ENCODE results near the gene C1orf87.

The C1orf87 gene

DNA sequence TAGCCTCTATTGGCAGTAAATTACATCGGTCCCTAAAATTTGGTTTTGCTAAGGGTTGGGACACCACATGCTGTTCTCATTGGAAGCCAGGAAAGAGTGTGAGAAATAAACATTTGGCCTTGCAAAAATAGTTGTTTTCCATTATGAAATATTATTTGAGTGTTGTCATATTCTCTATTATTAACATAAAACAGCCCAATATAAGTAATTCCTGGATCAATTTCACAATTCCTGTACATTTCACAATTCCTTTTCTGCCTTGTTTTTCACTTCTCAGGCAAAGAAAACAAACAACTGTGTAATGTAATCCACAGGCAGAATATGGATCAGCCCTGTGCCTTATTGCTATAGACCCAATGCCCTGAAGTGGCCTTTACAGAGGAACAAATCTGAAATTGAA lies 40.5 kb downstream of the C1orf87 start:
- TF ChIP-seq, protein P1, sequence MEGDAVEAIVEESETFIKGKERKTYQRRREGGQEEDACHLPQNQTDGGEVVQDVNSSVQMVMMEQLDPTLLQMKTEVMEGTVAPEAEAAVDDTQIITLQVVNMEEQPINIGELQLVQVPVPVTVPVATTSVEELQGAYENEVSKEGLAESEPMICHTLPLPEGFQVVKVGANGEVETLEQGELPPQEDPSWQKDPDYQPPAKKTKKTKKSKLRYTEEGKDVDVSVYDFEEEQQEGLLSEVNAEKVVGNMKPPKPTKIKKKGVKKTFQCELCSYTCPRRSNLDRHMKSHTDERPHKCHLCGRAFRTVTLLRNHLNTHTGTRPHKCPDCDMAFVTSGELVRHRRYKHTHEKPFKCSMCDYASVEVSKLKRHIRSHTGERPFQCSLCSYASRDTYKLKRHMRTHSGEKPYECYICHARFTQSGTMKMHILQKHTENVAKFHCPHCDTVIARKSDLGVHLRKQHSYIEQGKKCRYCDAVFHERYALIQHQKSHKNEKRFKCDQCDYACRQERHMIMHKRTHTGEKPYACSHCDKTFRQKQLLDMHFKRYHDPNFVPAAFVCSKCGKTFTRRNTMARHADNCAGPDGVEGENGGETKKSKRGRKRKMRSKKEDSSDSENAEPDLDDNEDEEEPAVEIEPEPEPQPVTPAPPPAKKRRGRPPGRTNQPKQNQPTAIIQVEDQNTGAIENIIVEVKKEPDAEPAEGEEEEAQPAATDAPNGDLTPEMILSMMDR (IDR thresholded peaks at IDR 0.05; ENCODE audit: extremely low read depth, missing control alignments): no peak
- DNase-seq (ENCODE audit: low spot score): no peak

DNA sequence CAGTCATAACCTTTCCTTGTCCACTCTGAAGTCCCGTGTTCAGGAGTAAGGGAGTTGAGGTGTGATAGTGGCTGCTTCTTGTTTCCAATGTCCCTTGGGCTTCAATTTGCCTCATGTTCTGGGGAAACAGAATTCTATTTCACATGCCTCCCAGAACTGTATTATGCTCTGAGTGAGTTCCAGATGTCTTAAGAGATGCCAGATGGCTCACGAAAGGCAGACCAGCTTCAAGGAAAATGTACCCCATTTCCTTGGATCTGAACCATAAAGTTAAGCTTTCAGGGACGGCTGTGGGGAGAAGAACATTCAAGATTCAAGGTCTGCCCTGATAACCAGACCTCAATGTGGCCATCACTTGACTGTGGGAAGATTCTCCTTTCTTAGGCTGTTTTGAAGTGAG lies 42.4 kb downstream of the C1orf87 start:
- no peak for DNase-seq (ENCODE audit: low spot score)

DNA sequence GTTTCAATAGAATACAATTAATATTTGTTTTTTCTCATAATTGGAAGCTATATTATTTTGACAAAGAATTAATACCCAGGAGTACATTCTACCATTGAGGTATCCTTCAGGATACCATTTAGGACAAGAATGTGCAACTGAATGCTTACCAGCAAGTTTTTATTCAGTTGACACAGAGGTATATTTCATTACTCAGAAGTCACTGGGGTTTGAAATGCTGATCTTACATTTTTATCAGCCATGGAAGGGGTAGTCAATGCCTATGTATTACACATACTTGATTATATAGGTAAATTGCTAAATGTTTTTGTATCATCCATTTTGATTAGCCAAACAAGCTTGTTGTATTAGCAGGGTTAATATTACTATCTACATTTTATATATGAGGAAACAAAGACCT lies 48.0 kb downstream of the C1orf87 start:
- TF ChIP-seq, protein P1 (IDR thresholded peaks at IDR 0.05; ENCODE audit: extremely low read depth, missing control alignments): no peak
- DNase-seq (ENCODE audit: low spot score): no peak

More for the DNA sequence above, 42.4 kb downstream of the C1orf87 start:
- TF ChIP-seq, protein P1 (IDR thresholded peaks at IDR 0.05; ENCODE audit: extremely low read depth, missing control alignments): no peak

DNA sequence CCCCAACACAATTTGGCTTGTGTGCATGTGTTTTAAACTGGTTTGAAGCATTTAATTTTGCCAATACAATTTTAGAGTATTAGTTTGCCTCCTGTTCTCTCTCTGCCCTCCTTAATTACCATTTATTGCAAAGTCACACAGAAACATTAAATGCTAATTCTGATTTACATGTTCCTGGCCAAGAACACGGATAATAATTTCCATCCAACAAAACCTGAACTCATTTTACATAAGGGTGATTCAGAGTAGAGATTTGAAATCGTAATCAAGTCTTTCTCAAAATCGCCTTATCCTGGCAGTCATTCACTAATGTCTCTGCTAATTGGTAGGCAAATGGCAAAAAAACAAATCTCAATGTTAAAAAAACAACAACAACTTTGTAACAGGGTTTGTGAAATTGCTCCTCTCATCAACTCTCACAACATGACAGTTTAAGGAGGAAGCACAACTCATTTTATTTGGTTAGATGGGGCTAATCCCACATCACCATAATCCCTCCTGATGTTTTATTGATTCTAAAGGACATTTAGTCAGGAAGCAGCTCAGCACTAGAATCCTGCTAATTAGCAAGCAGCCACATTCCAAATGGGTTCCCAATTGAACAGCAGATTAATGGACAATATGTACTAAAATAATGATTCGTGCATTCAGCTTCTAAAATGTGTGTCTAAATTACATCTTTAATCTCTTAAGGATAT lies 55.9 kb downstream of the C1orf87 start:
- no peak for DNase-seq (ENCODE audit: low spot score)
- TF ChIP-seq, protein P1 (IDR thresholded peaks at IDR 0.05; ENCODE audit: extremely low read depth, missing control alignments): no peak

DNA sequence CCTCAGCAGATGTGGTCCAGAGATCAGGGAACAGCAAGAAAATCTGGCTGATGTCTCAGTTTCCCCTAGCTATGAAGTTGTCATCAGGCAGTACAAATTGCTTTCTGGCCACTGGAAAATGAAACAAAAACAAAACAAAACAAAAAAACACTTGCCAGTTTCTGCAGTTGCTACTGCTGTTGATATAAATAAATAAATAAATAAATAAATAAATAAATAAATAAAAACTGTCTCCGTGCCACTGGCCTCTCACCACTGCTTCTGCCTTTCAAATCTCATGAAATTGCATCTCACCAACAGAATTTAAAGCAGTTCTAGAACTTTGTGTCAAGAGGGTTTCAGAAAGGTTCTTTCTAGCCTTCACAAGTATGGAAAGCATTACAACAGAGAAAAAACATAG lies 62.9 kb downstream of the C1orf87 start:
- TF ChIP-seq, protein P1 (IDR thresholded peaks at IDR 0.05; ENCODE audit: extremely low read depth, missing control alignments): no peak
- no peak for DNase-seq (ENCODE audit: low spot score)

DNA sequence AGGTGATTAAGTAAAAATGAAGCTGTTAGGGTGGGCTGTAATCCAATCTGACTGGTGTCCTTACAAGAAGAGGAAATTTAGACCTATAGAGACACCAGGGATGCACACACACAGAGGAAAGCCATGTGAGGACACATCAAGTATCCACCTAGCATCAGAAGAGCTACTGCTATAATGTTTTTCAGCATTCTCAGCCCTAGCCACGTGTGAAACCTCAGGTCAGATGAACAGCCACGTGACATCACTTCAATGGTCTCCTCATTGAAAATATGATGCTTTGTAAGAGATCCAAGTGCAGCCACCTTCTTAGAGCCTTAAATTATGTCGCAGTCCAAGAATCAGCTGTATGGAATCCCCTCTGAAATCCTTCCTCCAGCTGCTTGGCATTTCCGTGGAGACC lies 65.1 kb downstream of the C1orf87 start:
- no peak for DNase-seq (ENCODE audit: low spot score)
- TF ChIP-seq, protein P1 (IDR thresholded peaks at IDR 0.05; ENCODE audit: extremely low read depth, missing control alignments): no peak

DNA sequence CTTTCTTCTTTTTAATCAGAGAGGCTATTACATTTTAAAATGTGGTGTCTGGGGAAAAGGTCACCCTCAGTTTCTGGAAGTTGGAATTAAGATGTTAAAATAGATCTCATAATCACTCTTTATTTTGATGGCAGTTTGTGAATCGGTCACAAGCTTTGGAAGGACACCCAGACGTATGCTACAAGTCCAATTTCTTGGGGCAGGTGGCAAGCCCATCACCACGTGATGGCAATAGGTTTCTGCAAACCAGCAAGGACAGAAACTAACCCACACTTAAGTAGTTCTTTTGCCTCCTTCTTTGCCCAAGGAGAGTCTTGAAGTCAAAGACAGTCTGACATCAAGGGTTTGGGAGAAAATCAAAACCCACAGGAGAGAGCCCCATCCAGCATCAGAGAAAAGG lies 72.9 kb downstream of the C1orf87 start:
- DNase-seq (ENCODE audit: low spot score): no peak
- TF ChIP-seq, protein P1 (IDR thresholded peaks at IDR 0.05; ENCODE audit: extremely low read depth, missing control alignments): no peak
